OCI-LY1 (cell line): ENCODE results near the gene IL1RAP.

ENCODE experiments used
- CTCF ChIP-seq: fragments of 200-600 bp; sonication (generic), shearing (Covaris generic); IDR thresholded peaks from 2 replicates; pipeline ENCODE4 v1.5.1; 2017; ENCODE audit warnings: mild to moderate bottlenecking, antibody characterized with exemption, low read length, moderate library complexity, mixed read lengths
- EZH2 ChIP-seq: fragments of 200-600 bp; sonication (generic), shearing (Covaris generic); IDR thresholded peaks from 2 replicates; pipeline ENCODE4 v1.8.0; 2017; ENCODE audit warnings: borderline replicate concordance, mixed run types, mild to moderate bottlenecking, antibody characterized with exemption, low read length, moderate library complexity, mixed read lengths

- TF ChIP-seq CTCF (no peak), EZH2 (no peak)
Measured at GRCh38 chr3:190539526-190539925, 25.6 kb downstream of the IL1RAP start.
